Endothelial cell of hepatic sinusoid (primary cell): ENCODE data around the gene CYP2F1.
"Not testable (repeated sequence)": the region's sequence is repeated elsewhere in the genome, so short reads cannot be mapped to it uniquely, and the experiment has no call there.

Experiments used
- in situ Hi-C: cut with HindIII; loops from 2 replicates; pipeline ENCODE4 v1.10.0; 2017; ENCODE audit warnings: low sequenced_read_pairs

CYP2F1 gene, protein sequence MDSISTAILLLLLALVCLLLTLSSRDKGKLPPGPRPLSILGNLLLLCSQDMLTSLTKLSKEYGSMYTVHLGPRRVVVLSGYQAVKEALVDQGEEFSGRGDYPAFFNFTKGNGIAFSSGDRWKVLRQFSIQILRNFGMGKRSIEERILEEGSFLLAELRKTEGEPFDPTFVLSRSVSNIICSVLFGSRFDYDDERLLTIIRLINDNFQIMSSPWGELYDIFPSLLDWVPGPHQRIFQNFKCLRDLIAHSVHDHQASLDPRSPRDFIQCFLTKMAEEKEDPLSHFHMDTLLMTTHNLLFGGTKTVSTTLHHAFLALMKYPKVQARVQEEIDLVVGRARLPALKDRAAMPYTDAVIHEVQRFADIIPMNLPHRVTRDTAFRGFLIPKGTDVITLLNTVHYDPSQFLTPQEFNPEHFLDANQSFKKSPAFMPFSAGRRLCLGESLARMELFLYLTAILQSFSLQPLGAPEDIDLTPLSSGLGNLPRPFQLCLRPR

DNA sequence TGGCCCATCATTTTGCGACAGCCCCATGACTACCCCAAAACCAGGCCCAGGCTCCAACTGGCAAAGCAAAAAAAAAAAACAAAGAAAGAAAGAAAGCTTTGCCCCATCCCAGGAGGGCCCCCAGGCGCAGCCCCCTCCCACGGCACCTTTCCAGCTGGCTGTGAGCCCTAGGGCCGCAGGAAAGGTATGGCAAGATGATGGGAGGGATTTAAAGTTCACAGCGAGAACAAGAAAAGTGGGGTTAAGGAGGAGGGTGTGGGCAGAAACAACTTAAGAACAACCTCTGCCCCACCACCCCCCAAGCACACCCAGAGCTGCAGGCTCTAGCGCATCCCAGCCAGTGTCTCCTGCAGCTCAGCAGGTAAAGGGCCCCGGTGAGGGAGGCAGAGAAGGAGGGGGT lies at the start of gene CYP2F1:
CYP2F1 (plus strand) TSS at position 301 of the 400 bp plus-strand sequence. CDS start 1,757 bp downstream, outside the sequence.
- in situ Hi-C loops, result no loop called here

DNA sequence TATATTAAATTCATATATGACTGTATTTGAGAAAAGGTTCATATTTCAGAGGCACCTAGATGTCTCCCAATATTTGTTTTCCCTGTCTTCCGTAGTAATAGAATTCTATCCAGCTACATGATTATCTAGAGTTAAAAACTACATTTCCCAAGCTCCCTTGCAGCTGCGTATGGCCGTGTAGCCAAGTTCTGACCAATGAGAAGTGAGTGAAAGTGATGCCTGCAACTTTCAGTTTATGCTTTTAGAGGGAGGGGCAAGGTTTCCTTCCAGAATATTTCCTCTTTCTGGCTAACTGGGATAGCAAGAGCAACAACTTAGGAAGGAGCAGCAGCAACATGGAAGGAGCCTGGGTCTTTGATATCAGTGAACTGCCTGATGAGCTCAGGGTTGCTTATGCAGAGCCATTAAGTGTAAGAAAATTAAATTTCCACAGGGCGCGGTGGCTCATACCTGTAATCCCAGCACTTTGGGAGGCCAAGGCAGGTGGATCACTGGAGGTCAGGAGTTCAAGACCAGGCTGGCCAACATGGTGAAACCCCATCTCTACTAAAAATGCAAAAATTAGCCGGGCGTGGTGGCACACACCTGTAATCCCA lies 49.2 kb upstream of the CYP2F1 start:
- in situ Hi-C loops, result no loop called here

DNA sequence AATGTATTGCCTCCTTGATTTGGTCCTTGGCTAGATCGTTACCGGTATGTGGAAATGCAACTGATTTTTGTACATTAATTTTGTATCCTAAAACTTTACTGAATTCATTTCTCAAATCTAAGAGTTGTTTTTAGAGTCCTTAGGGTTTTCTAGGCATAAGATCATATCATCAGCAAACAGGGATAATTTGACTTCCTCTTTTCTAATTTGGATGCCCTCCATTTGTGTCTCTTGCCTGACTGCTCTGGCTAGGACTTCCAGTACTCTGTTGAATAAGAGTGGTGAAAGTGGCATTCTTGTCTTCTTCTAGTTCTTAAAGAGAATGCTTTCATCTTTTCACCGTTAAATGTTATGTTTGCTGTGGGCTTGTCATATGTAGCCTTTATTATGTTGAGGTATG lies 37.9 kb upstream of the CYP2F1 start:
- in situ Hi-C loops, result no loop called here

GRCh38 chr19:41083516-41083915 lies 30.7 kb upstream of the CYP2F1 start:
- in situ Hi-C loops, result no loop called here

DNA sequence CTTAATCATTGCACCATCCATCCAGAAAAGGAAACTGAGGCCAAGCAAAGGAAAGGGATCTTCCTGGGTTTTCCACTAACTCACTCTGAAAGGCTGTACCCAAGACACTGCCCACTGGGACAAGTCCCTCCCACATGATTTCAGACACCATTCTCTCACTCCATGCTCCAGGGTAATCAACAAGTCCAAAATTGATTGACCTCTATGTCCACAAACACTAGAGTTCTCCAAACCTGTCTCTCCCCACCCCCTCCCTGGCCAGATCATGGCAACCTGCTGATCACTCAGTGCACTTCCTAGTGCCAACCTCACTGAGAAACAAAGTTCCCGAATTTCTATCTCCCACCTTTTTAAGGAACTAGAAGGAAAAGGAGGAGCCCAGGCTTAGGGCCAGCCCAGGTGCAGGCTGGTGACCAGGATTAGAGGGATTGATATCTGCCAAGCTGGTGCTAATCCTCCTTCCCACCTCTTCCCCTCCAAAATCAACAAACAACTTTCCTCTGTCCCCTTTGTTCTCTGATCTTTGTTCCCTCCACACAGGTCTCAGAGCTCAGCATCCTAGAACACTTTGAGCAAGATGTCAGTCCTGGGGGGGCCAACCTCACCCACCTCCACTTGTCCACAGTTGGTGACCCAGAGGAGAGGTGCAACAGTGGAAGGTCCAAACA lies 28.4 kb upstream of the CYP2F1 start:
- in situ Hi-C loops, result no loop called here

DNA sequence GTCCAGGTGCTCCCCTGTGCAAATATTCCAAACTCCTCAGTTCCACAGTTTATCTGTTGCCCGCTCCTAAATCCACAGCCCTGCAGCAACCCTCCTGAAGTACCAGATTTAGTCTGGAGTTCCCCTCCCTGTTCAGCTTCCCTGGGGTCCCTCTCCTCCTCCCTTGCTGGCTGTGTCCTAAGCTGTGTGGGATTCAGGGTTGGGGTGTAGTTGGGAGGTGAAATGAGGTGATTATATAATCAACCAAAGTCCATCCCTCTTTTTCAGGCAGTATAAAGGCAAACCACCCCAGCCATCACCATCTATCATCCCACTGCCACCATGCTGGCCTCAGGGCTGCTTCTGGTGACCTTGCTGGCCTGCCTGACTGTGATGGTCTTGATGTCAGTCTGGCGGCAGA lies 26.1 kb upstream of the CYP2F1 start, which contains the start of gene CYP2A13:
CYP2A13 (plus strand) TSS at position 301 of the 400 bp plus-strand sequence; CDS start at position 322, 21 bp downstream.
- in situ Hi-C loops, result no loop called here

DNA sequence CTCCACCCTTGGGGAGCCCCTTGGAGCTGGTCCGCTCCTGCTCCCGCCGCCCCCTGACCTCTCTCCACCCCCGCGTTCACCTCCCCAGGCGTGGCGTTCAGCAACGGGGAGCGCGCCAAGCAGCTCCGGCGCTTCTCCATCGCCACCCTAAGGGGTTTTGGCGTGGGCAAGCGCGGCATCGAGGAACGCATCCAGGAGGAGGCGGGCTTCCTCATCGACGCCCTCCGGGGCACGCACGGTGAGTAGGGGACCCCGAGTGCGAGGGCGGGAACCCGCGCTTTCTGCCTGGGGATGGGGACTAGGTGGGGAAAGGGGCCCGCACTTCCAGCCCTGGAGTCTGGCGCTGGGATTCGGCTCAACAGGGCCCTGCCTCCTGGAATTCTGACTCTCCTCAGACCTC lies 24.3 kb upstream of the CYP2F1 start:
- in situ Hi-C loops, result loop anchor here (5.0 kb wide), 1 partner anchor 63 kb away; no protein-coding TSS in a partner anchor

- in situ Hi-C loops, result no loop called here
These were observed 18.5 kb upstream of the CYP2F1 start for GRCh38 chr19:41095703-41096102.

DNA sequence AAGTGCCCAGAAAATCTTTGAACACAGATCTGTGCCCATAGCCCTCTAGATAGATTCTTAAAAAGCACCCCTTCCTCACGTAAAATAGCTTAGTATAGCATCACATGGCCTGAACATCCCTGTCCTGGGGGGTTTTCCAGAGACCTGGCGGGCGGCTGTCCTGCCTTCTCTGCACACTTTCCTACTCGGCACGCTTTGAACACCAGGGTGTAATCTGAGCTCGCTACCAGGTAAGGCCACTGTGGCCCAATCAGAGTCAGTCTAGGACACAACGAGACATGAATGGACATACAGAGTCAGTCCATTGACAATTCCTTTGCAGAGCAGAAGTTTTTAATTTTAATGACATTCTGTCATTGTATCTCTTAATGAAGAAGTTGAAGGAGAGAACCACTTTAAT lies 17.9 kb upstream of the CYP2F1 start:
- in situ Hi-C loops, result no loop called here

- in situ Hi-C loops, result no loop called here
These were observed 16.9 kb upstream of the CYP2F1 start for GRCh38 chr19:41097302-41097701.

- in situ Hi-C loops, result no loop called here
These were observed 15.5 kb upstream of the CYP2F1 start for GRCh38 chr19:41098762-41099161.

DNA sequence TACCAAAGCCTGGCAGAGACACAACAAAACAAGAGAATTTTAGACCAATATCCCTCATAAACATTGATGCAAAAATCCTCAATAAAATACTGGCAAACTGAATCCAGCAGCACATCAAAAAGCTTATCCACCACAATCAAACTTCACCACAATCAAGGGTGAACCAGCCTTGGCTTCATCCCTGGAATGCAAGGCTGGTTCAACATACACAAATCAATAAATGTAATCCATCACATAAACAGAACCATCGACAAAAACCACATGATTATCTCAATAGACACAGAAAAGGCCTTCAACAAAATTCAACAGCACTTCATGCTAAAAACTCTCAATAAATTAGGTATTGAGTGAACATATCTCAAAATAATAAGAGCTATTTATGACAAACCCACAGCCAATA lies 12.0 kb upstream of the CYP2F1 start:
- in situ Hi-C loops, result not testable (repeated sequence)

- in situ Hi-C loops, result no loop called here
These were observed 8.1 kb upstream of the CYP2F1 start for GRCh38 chr19:41106177-41106576.

- in situ Hi-C loops, result no loop called here
These were observed 2.9 kb upstream of the CYP2F1 start for GRCh38 chr19:41111296-41111695.

- in situ Hi-C loops, result no loop called here
These were observed 2.4 kb upstream of the CYP2F1 start for GRCh38 chr19:41111750-41112295.

GRCh38 chr19:41112728-41113290 lies 1.4 kb upstream of the CYP2F1 start:
- in situ Hi-C loops, result no loop called here

GRCh38 chr19:41116261-41116660 lies 2.0 kb downstream of the CYP2F1 start:
- in situ Hi-C loops, result no loop called here

GRCh38 chr19:41120929-41121911 lies 7.0 kb downstream of the CYP2F1 start:
- in situ Hi-C loops, result not testable (repeated sequence)

- in situ Hi-C loops, result not testable (repeated sequence)
These were observed 8.6 kb downstream of the CYP2F1 start for GRCh38 chr19:41122846-41123245.
